HCT116 (cell line): ENCODE data around the gene AKAP1. TPM values are rescaled to one million over a fixed set of nuclear protein-coding genes. Genes with fewer than 3 reads are reported as not detected.

ENCODE experiments used
- ATAC-seq: fragments of 200-7000 bp; cut with Tn5 transposase; 2 replicates; pipeline ENCODE4 v1.9.1; 2020; ENCODE audit warnings: mild to moderate bottlenecking, moderate library complexity
- BruUV-seq: library from RNA; stranded (reverse); fragments of 400-500 nt; replicated peaks from 2 replicates; lab custom pipeline; 2021; lab: Mats Ljungman, UMichigan
- CTCF ChIA-PET: fragments of 300-600 bp; sonication (Branson Sonifier 250); formaldehyde crosslinking; loops from one replicate; lab custom pipeline; 2021; ENCODE audit warnings: antibody characterized with exemption; lab: Charles Lee
- POLR2A ChIA-PET: fragments of 300-600, 350-600 bp; sonication (Branson Sonifier 250); formaldehyde crosslinking; loops from one replicate; lab custom pipeline; 2021; ENCODE audit warnings: antibody characterized with exemption; lab: Charles Lee
- RAD21 ChIA-PET, 2 experiments: fragments of 300-600 bp; sonication (Branson Sonifier 250); formaldehyde crosslinking; loops; one replicate each; lab custom pipeline; 2023; ENCODE audit warnings: low total read pairs in 2 of 2; ENCODE audit not compliant: uncharacterized antibody in 2 of 2, unreplicated experiment in 2 of 2, low non-redundant PET in 1 of 2; lab: Charles Lee
- DNase-seq: peaks from one replicate; pipeline ENCODE4 v3.0.0-alpha.2; 2010; ENCODE audit warnings: low read depth, low spot score
- H2AFZ ChIP-seq: fragments of 200-600 bp; shearing (Covaris generic), sonication (generic); 2 replicates; pipeline ENCODE4 v1.6.1; 2017; ENCODE audit warnings: low read depth, mixed run types, mixed read lengths, antibody characterized with exemption, low read length; ENCODE audit not compliant: poor library complexity, severe bottlenecking
- H3K27ac ChIP-seq: 2 replicates; pipeline ENCODE4 v1.5.1; 2012; ENCODE audit warnings: low read depth, low read length
- H3K27me3 ChIP-seq: fragments of 200-600 bp; sonication (generic); 2 replicates; pipeline ENCODE4 v1.6.1; 2016; ENCODE audit warnings: mixed run types, low read length, mixed read lengths; ENCODE audit not compliant: insufficient read depth
- H3K36me3 ChIP-seq, 2 experiments: fragments of 200-500 bp in 1 of 2; fragments of 200-600 bp in 1 of 2; sonication (Bioruptor generic) in 1 of 2; sonication (generic) in 1 of 2; 2 replicates each; pipeline versions ENCODE4 v1.5.1 to v1.6.1; 2014 to 2016; ENCODE audit warnings: low read length in 2 of 2, inconsistent platforms in 1 of 2, mixed read lengths in 1 of 2, mixed run types in 1 of 2; ENCODE audit not compliant: insufficient read depth in 2 of 2, control insufficient read depth in 1 of 2
- H3K4me1 ChIP-seq, 2 experiments: fragments of 200-600 bp in 1 of 2; sonication (generic) in 1 of 2; 2 replicates each; pipeline versions ENCODE4 v1.5.1 to v1.6.1; 2012 to 2017; ENCODE audit warnings: low read length in 2 of 2, inconsistent platforms in 1 of 2, mild to moderate bottlenecking in 1 of 2, mixed read lengths in 1 of 2, mixed run types in 1 of 2, moderate library complexity in 1 of 2; ENCODE audit not compliant: insufficient read depth in 2 of 2, control insufficient read depth in 1 of 2
- H3K4me2 ChIP-seq: fragments of 200-600 bp; sonication (generic); 2 replicates; pipeline ENCODE4 v1.6.1; 2017; ENCODE audit warnings: mixed run types, low read length, mixed read lengths
- H3K4me3 ChIP-seq, 2 experiments: fragments of 200-600 bp in 1 of 2; sonication (generic) in 1 of 2; replicated peaks in 1 of 2; 2 replicates each; pipeline ENCODE4 v1.5.1; 2011 to 2016; ENCODE audit warnings: low read length in 2 of 2, control low read depth in 1 of 2, low read depth in 1 of 2, mild to moderate bottlenecking in 1 of 2, mixed read lengths in 1 of 2, mixed run types in 1 of 2
- H3K79me2 ChIP-seq: fragments of 200-600 bp; sonication (generic); 2 replicates; pipeline ENCODE4 v1.6.1; 2017; ENCODE audit warnings: mild to moderate bottlenecking, mixed run types, low read length, moderate library complexity, mixed read lengths; ENCODE audit not compliant: insufficient read depth
- H3K9ac ChIP-seq: fragments of 200-600 bp; sonication (generic); 2 replicates; pipeline ENCODE4 v1.6.1; 2016; ENCODE audit warnings: low read length, mixed read lengths
- H3K9me2 ChIP-seq: fragments of 200-600 bp; sonication (generic), shearing (Covaris generic); 2 replicates; pipeline ENCODE4 v1.6.1; 2017; ENCODE audit warnings: mixed run types, mild to moderate bottlenecking, moderate library complexity; ENCODE audit not compliant: insufficient read depth
- H3K9me3 ChIP-seq, 2 experiments: fragments of 200-500 bp in 1 of 2; fragments of 200-600 bp in 1 of 2; sonication (Bioruptor generic) in 1 of 2; sonication (generic) in 1 of 2; 2 replicates each; pipeline ENCODE4 v1.6.1; 2014 to 2017; ENCODE audit warnings: low read length in 2 of 2, mixed read lengths in 2 of 2, inconsistent platforms in 1 of 2, low read depth in 1 of 2, mild to moderate bottlenecking in 1 of 2, mixed run types in 1 of 2, moderate library complexity in 1 of 2; ENCODE audit not compliant: control insufficient read depth in 1 of 2, insufficient read depth in 1 of 2
- H4K20me1 ChIP-seq: fragments of 200-600 bp; sonication (generic), shearing (Covaris generic); 2 replicates; pipeline ENCODE4 v1.6.1; 2017; ENCODE audit warnings: mixed run types, mild to moderate bottlenecking, moderate library complexity; ENCODE audit not compliant: insufficient read depth
- ATF3 ChIP-seq: IDR thresholded peaks from 2 replicates; pipeline ENCODE4 v1.6.1; 2012
- CBX3 ChIP-seq: IDR thresholded peaks from 2 replicates; pipeline ENCODE4 v1.6.1; 2012; ENCODE audit warnings: low read depth
- EGR1 ChIP-seq: IDR thresholded peaks from 2 replicates; pipeline ENCODE4 v1.6.1; 2012; ENCODE audit warnings: low read depth
- EZH2phosphoT487 ChIP-seq: fragments of 200-600 bp; IDR thresholded peaks from 2 replicates; pipeline ENCODE4 v1.6.1; 2018; ENCODE audit warnings: antibody characterized with exemption, borderline replicate concordance
- MAX ChIP-seq: IDR thresholded peaks from 2 replicates; pipeline ENCODE4 v1.6.1; 2012
- RAD21 ChIP-seq: IDR thresholded peaks from 2 replicates; pipeline ENCODE4 v1.6.1; 2012; ENCODE audit warnings: low read depth, mild to moderate bottlenecking
- SP1 ChIP-seq: IDR thresholded peaks from 2 replicates; pipeline ENCODE4 v1.6.1; 2012; ENCODE audit warnings: low read depth
- YY1 ChIP-seq: IDR thresholded peaks from 2 replicates; pipeline ENCODE4 v1.6.1; 2011; ENCODE audit warnings: low read length, low read depth, moderate library complexity, mild to moderate bottlenecking; ENCODE audit not compliant: insufficient replicate concordance; ENCODE audit errors: extremely low read depth
- intact Hi-C: fragments of 100-400 bp; cut with micrococcal nuclease; formaldehyde crosslinking; loops from 2 replicates; pipeline ENCODE4 v1.10.0; 2022
- total RNA-seq: library from RNA; stranded (reverse); gene quantifications from one replicate; pipeline ENCODE4 v1.2.1, GENCODE V29; 2021; ENCODE audit not compliant: unreplicated experiment

Gene AKAP1
- total RNA-seq, 1 experiment from 2014 or later: 51.6 TPM

- TF ChIP-seq EZH2phosphoT487 (no peak), MAX (no peak), CBX3 (no peak), YY1 (no peak)
- TF ChIP-seq, all 23 proteins: peak for 0
These were observed 44.5 kb upstream of the AKAP1 start (continued) for GRCh38 chr17:57040571-57040970.

GRCh38 chr17:57043276-57043675, 41.8 kb upstream of the AKAP1 start:
- TF ChIP-seq SP1: no peak
- TF ChIP-seq EGR1: no peak
- TF ChIP-seq MAX: no peak
- TF ChIP-seq RAD21: no peak
- no peak for TF ChIP-seq ATF3
- no peaks in the 10 kb centered on the region for H3K9me2 ChIP-seq
- H2AFZ ChIP-seq: no peak overlapping the region
- ChIA-PET RAD21 (no interaction called here), POLR2A (no interaction called here), CTCF (no interaction called here)
- no peaks in the 10 kb centered on the region for H4K20me1 ChIP-seq
- BruUV-seq: no TSS peak
- H3K4me1 ChIP-seq: no peaks in the 10 kb centered on the region
- intact Hi-C loops: no loop called here
- no peak overlapping the region for H3K4me3 ChIP-seq
- H3K79me2 ChIP-seq: no peaks in the 10 kb centered on the region
- H3K36me3 ChIP-seq: no peaks in the 10 kb centered on the region
- DNase-seq (no peak), ATAC-seq (no peak)
- H3K9ac ChIP-seq: no peak overlapping the region
- H3K9me3 ChIP-seq: no peaks in the 10 kb centered on the region
- peaks cover 11% of the 10 kb centered on the region; the same call in 1 of the 2 replicates for H3K27me3 ChIP-seq
- H3K27ac ChIP-seq: no peak overlapping the region
- no peak overlapping the region for H3K4me2 ChIP-seq
